Measurements from ENCODE around the gene VAT1L.

DNA sequence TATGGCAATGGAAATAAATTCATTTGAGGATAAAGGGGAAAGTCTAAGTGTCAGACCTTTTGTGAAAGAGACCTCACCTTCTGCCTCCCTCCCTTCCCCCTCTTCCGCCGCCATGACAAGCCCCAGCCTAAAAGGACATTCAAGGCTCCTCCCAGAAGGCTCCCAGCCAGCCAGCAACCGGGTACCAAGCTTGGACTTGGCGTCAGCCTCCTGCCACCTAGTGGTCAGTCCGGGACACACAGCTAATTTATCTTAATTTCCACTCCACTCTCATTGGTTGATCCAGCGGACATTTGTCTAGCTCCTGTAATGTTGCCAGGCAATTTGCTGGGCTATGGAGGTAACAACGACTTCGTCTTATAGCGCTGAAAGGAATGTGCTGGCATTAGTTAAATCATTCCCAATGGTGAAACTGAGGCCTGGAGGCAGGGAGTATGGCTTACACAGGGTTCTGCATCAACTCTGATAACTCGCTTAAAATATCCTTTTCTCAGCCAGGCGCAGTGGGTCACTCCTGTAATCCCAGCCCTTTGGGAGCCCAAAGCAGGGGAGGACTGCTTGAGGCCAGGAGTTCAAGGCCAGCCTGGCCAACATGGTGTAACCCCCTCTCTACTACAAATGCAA is 214.7 kb downstream of the VAT1L start:
- TF ChIP-seq, protein P1, sequence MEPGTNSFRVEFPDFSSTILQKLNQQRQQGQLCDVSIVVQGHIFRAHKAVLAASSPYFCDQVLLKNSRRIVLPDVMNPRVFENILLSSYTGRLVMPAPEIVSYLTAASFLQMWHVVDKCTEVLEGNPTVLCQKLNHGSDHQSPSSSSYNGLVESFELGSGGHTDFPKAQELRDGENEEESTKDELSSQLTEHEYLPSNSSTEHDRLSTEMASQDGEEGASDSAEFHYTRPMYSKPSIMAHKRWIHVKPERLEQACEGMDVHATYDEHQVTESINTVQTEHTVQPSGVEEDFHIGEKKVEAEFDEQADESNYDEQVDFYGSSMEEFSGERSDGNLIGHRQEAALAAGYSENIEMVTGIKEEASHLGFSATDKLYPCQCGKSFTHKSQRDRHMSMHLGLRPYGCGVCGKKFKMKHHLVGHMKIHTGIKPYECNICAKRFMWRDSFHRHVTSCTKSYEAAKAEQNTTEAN (CRISPR knock-in tag; IDR thresholded peaks at IDR 0.05) = no peak
- peak; percentile 82 for TF ChIP-seq NFYB (CRISPR knock-in tag; conservative IDR thresholded peaks at IDR 0.05; ENCODE audit: low read depth)
- TF ChIP-seq, protein P2, sequence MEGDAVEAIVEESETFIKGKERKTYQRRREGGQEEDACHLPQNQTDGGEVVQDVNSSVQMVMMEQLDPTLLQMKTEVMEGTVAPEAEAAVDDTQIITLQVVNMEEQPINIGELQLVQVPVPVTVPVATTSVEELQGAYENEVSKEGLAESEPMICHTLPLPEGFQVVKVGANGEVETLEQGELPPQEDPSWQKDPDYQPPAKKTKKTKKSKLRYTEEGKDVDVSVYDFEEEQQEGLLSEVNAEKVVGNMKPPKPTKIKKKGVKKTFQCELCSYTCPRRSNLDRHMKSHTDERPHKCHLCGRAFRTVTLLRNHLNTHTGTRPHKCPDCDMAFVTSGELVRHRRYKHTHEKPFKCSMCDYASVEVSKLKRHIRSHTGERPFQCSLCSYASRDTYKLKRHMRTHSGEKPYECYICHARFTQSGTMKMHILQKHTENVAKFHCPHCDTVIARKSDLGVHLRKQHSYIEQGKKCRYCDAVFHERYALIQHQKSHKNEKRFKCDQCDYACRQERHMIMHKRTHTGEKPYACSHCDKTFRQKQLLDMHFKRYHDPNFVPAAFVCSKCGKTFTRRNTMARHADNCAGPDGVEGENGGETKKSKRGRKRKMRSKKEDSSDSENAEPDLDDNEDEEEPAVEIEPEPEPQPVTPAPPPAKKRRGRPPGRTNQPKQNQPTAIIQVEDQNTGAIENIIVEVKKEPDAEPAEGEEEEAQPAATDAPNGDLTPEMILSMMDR (IDR thresholded peaks at IDR 0.05) = peak; percentile 89
- TF ChIP-seq ELF4 (CRISPR knock-in tag; IDR thresholded peaks at IDR 0.05; ENCODE audit: low read depth) = no peak
- TF ChIP-seq KAT7 (CRISPR knock-in tag; IDR thresholded peaks at IDR 0.05; ENCODE audit: borderline replicate concordance) = no peak
